HCT116 (cell line): ENCODE results near the gene HSFX4. TPM values are rescaled to one million over a fixed set of nuclear protein-coding genes. Genes with fewer than 3 reads are reported as not detected.
A peak's percentile ranks its signal among the peaks of the same experiment; 100 is the strongest.

Experiments
- ATAC-seq: fragments of 200-7000 bp; cut with Tn5 transposase; 2 replicates; pipeline ENCODE4 v1.9.1; 2020; ENCODE audit warnings: mild to moderate bottlenecking, moderate library complexity
- BruUV-seq: library from RNA; stranded (reverse); fragments of 400-500 nt; replicated peaks from 2 replicates; lab custom pipeline; 2021; lab: Mats Ljungman, UMichigan
- CTCF ChIA-PET: fragments of 300-600 bp; sonication (Branson Sonifier 250); formaldehyde crosslinking; loops from one replicate; lab custom pipeline; 2021; ENCODE audit warnings: antibody characterized with exemption; lab: Charles Lee
- POLR2A ChIA-PET: fragments of 300-600, 350-600 bp; sonication (Branson Sonifier 250); formaldehyde crosslinking; loops from one replicate; lab custom pipeline; 2021; ENCODE audit warnings: antibody characterized with exemption; lab: Charles Lee
- RAD21 ChIA-PET, 2 experiments: fragments of 300-600 bp; sonication (Branson Sonifier 250); formaldehyde crosslinking; loops; one replicate each; lab custom pipeline; 2023; ENCODE audit warnings: low total read pairs in 2 of 2; ENCODE audit not compliant: uncharacterized antibody in 2 of 2, unreplicated experiment in 2 of 2, low non-redundant PET in 1 of 2; lab: Charles Lee
- DNase-seq: peaks from one replicate; pipeline ENCODE4 v3.0.0-alpha.2; 2010; ENCODE audit warnings: low read depth, low spot score
- H2AFZ ChIP-seq: fragments of 200-600 bp; shearing (Covaris generic), sonication (generic); 2 replicates; pipeline ENCODE4 v1.6.1; 2017; ENCODE audit warnings: low read depth, mixed run types, mixed read lengths, antibody characterized with exemption, low read length; ENCODE audit not compliant: poor library complexity, severe bottlenecking
- H3K27ac ChIP-seq: 2 replicates; pipeline ENCODE4 v1.5.1; 2012; ENCODE audit warnings: low read depth, low read length
- H3K27me3 ChIP-seq: fragments of 200-600 bp; sonication (generic); 2 replicates; pipeline ENCODE4 v1.6.1; 2016; ENCODE audit warnings: mixed run types, low read length, mixed read lengths; ENCODE audit not compliant: insufficient read depth
- H3K36me3 ChIP-seq, 2 experiments: fragments of 200-500 bp in 1 of 2; fragments of 200-600 bp in 1 of 2; sonication (Bioruptor generic) in 1 of 2; sonication (generic) in 1 of 2; 2 replicates each; pipeline versions ENCODE4 v1.5.1 to v1.6.1; 2014 to 2016; ENCODE audit warnings: low read length in 2 of 2, inconsistent platforms in 1 of 2, mixed read lengths in 1 of 2, mixed run types in 1 of 2; ENCODE audit not compliant: insufficient read depth in 2 of 2, control insufficient read depth in 1 of 2
- H3K4me1 ChIP-seq, 2 experiments: fragments of 200-600 bp in 1 of 2; sonication (generic) in 1 of 2; 2 replicates each; pipeline versions ENCODE4 v1.5.1 to v1.6.1; 2012 to 2017; ENCODE audit warnings: low read length in 2 of 2, inconsistent platforms in 1 of 2, mild to moderate bottlenecking in 1 of 2, mixed read lengths in 1 of 2, mixed run types in 1 of 2, moderate library complexity in 1 of 2; ENCODE audit not compliant: insufficient read depth in 2 of 2, control insufficient read depth in 1 of 2
- H3K4me2 ChIP-seq: fragments of 200-600 bp; sonication (generic); 2 replicates; pipeline ENCODE4 v1.6.1; 2017; ENCODE audit warnings: mixed run types, low read length, mixed read lengths
- H3K4me3 ChIP-seq, 2 experiments: fragments of 200-600 bp in 1 of 2; sonication (generic) in 1 of 2; replicated peaks in 1 of 2; 2 replicates each; pipeline ENCODE4 v1.5.1; 2011 to 2016; ENCODE audit warnings: low read length in 2 of 2, control low read depth in 1 of 2, low read depth in 1 of 2, mild to moderate bottlenecking in 1 of 2, mixed read lengths in 1 of 2, mixed run types in 1 of 2
- H3K79me2 ChIP-seq: fragments of 200-600 bp; sonication (generic); 2 replicates; pipeline ENCODE4 v1.6.1; 2017; ENCODE audit warnings: mild to moderate bottlenecking, mixed run types, low read length, moderate library complexity, mixed read lengths; ENCODE audit not compliant: insufficient read depth
- H3K9ac ChIP-seq: fragments of 200-600 bp; sonication (generic); 2 replicates; pipeline ENCODE4 v1.6.1; 2016; ENCODE audit warnings: low read length, mixed read lengths
- H3K9me2 ChIP-seq: fragments of 200-600 bp; sonication (generic), shearing (Covaris generic); 2 replicates; pipeline ENCODE4 v1.6.1; 2017; ENCODE audit warnings: mixed run types, mild to moderate bottlenecking, moderate library complexity; ENCODE audit not compliant: insufficient read depth
- H3K9me3 ChIP-seq, 2 experiments: fragments of 200-500 bp in 1 of 2; fragments of 200-600 bp in 1 of 2; sonication (Bioruptor generic) in 1 of 2; sonication (generic) in 1 of 2; 2 replicates each; pipeline ENCODE4 v1.6.1; 2014 to 2017; ENCODE audit warnings: low read length in 2 of 2, mixed read lengths in 2 of 2, inconsistent platforms in 1 of 2, low read depth in 1 of 2, mild to moderate bottlenecking in 1 of 2, mixed run types in 1 of 2, moderate library complexity in 1 of 2; ENCODE audit not compliant: control insufficient read depth in 1 of 2, insufficient read depth in 1 of 2
- H4K20me1 ChIP-seq: fragments of 200-600 bp; sonication (generic), shearing (Covaris generic); 2 replicates; pipeline ENCODE4 v1.6.1; 2017; ENCODE audit warnings: mixed run types, mild to moderate bottlenecking, moderate library complexity; ENCODE audit not compliant: insufficient read depth
- CTCF ChIP-seq, 3 experiments: fragments of 200-600 bp in 1 of 3; sonication (generic) in 1 of 3; IDR thresholded peaks in 2 of 3; conservative IDR thresholded peaks in 1 of 3; 2 replicates each; pipeline ENCODE4 v1.5.1; 2012 to 2017; ENCODE audit warnings: low read depth in 2 of 3, low read length in 2 of 3, antibody characterized with exemption in 1 of 3, borderline replicate concordance in 1 of 3, control low read depth in 1 of 3, mild to moderate bottlenecking in 1 of 3, mixed read lengths in 1 of 3, mixed run types in 1 of 3, moderate library complexity in 1 of 3; ENCODE audit not compliant: insufficient read depth in 1 of 3
- EGR1 ChIP-seq: IDR thresholded peaks from 2 replicates; pipeline ENCODE4 v1.6.1; 2012; ENCODE audit warnings: low read depth
- JUND ChIP-seq: IDR thresholded peaks from 2 replicates; pipeline ENCODE4 v1.6.1; 2012
- RAD21 ChIP-seq: IDR thresholded peaks from 2 replicates; pipeline ENCODE4 v1.6.1; 2012; ENCODE audit warnings: low read depth, mild to moderate bottlenecking
- SIN3A ChIP-seq: IDR thresholded peaks from 2 replicates; pipeline ENCODE4 v1.6.1; 2012; ENCODE audit warnings: low read depth
- intact Hi-C: fragments of 100-400 bp; cut with micrococcal nuclease; formaldehyde crosslinking; loops from 2 replicates; pipeline ENCODE4 v1.10.0; 2022
- total RNA-seq: library from RNA; stranded (reverse); gene quantifications from one replicate; pipeline ENCODE4 v1.2.1, GENCODE V29; 2021; ENCODE audit not compliant: unreplicated experiment

HSFX4 gene
- total RNA-seq, 1 experiment from 2014 or later = not detected

DNA sequence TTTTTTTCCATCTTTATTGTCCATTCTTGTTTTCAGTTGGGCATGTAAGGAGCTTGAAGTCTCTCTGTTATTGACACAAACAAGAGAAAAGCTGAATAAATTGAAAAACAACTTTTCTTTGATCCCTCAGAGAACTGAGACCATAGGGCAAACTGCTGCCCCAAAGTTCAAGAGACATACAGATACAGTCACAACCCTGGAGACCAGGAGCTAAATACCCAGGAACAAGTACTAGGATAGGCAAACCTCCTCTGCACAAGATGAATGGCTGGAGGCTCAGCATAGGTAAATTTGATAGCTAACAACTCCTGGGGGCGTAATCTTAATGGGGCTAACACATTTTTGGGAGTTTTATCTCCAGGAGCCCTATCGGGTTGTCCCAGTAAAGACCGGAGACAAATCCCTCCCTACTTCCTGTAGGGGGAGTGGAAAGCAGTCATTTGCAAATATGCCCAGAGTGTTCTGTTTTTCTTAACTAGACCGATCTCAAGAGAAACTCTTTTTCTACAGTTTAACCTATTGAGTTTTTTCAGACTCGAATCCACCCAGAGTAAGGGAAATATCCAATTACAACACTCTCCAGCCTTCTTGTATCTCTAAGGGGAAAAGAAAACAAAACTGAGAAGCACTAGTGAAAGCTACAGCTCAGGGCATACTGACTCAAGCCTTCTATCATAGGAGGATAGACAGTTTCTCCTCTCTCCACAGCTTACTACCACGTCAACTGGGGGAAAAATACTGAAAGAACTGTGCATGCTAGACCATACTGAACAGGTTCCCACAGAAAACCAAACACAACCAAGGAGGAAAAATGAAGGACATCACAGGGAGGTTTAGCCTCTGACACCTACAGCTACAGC, 25.3 kb upstream of the HSFX4 start:
- H3K79me2 ChIP-seq = no peaks in the 10 kb centered on the region
- H4K20me1 ChIP-seq = no peaks in the 10 kb centered on the region
- ChIA-PET RAD21 (no interaction called here), CTCF (no interaction called here), POLR2A (no interaction called here)
- ATAC-seq (peak; percentile 58; the same call in 1 of the 2 replicates), DNase-seq (no peak)
- H3K9ac ChIP-seq = no peak overlapping the region
- no peaks in the 10 kb centered on the region for H3K27me3 ChIP-seq
- H3K27ac ChIP-seq = no peak overlapping the region
- no peaks in the 10 kb centered on the region for H3K9me2 ChIP-seq
- intact Hi-C loops = no loop called here
- H3K4me3 ChIP-seq = no peak overlapping the region
- no TSS peak for BruUV-seq
- no peaks in the 10 kb centered on the region for H3K4me1 ChIP-seq
- no peak overlapping the region for H3K4me2 ChIP-seq
- no peak overlapping the region for H2AFZ ChIP-seq
- H3K36me3 ChIP-seq = no peaks in the 10 kb centered on the region
- H3K9me3 ChIP-seq = no peaks in the 10 kb centered on the region
- no peak for TF ChIP-seq JUND
- 0 out of 6 replicates have a peak, but pooled peaks of 2 of the 3 experiments have one; percentile 6 to 9 for TF ChIP-seq CTCF (IDR thresholded peaks at IDR 0.05 in 2 of 3, conservative IDR thresholded peaks at IDR 0.05 in 1 of 3; ENCODE audit: borderline replicate concordance in 1 of 3, insufficient read depth in 1 of 3, low read depth in 2 of 3, low read length in 2 of 3)
- TF ChIP-seq EGR1 = no peak
- TF ChIP-seq, all 23 proteins: peak for 1

DNA sequence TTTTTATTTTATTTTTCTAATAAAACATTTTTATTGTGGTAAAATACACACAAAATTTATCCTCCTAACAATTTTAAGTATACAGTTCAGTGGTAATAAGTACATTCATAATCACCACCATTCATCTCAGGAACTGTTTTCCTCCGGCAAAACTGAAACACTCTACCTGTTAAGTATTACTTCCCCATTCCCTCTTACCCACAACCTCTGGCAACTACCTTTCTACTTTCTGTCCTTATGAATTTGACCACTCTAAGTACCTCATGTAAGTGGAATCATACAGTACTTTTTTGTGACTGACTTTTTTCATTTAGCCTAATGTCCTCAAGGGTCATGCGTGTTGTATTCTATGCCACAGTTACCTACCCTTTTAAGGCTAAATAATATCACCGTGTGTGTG, 21.1 kb upstream of the HSFX4 start:
- no peak overlapping the region for H3K4me3 ChIP-seq
- no TSS peak for BruUV-seq
- ATAC-seq (no peak), DNase-seq (no peak)
- H3K27me3 ChIP-seq = no peaks in the 10 kb centered on the region
- H2AFZ ChIP-seq = no peak overlapping the region
- H3K4me1 ChIP-seq = no peaks in the 10 kb centered on the region
- TF ChIP-seq RAD21 = no peak
- no peak for TF ChIP-seq CTCF (IDR thresholded peaks at IDR 0.05 in 2 of 3, conservative IDR thresholded peaks at IDR 0.05 in 1 of 3; ENCODE audit: borderline replicate concordance in 1 of 3, insufficient read depth in 1 of 3, low read depth in 2 of 3, low read length in 2 of 3)
- no peak for TF ChIP-seq SIN3A
- TF ChIP-seq, all 23 proteins: peak for 0
- no peaks in the 10 kb centered on the region for H3K9me2 ChIP-seq
- ChIA-PET CTCF (no interaction called here), RAD21 (no interaction called here), POLR2A (no interaction called here)
- no peak overlapping the region for H3K27ac ChIP-seq
- no peaks in the 10 kb centered on the region for H3K36me3 ChIP-seq
- no peak overlapping the region for H3K9ac ChIP-seq
- H3K4me2 ChIP-seq = no peak overlapping the region
- H3K79me2 ChIP-seq = no peaks in the 10 kb centered on the region
- intact Hi-C loops = no loop called here
- no peaks in the 10 kb centered on the region for H4K20me1 ChIP-seq
- H3K9me3 ChIP-seq = no peaks in the 10 kb centered on the region
